Omental fat pad (tissue), 4 donors: ENCODE measurements around the gene CNNM2. TPM values are rescaled to one million over a fixed set of nuclear protein-coding genes. Genes with fewer than 3 reads are reported as not detected.
"Not testable (repeated sequence)": the region's sequence is repeated elsewhere in the genome, so short reads cannot be mapped to it uniquely, and the experiment has no call there.

ENCODE experiments used
- ATAC-seq: fragments of 150-250 bp; one replicate; pipeline ENCODE4 v1.9.1; 2016; ENCODE audit warnings: mild to moderate bottlenecking, moderate library complexity; ENCODE audit not compliant: low FRiP score
- DNase-seq: peaks from one replicate; pipeline ENCODE4 v3.0.0-alpha.2; 2019; ENCODE audit warnings: low spot score
- total RNA-seq, 4 donors: library from RNA; depleted of rRNA; stranded (reverse); fragments of >200 nt; gene quantifications; one replicate each; pipeline ENCODE4 v1.1.0, GENCODE V29; 2016
- TF ChIP-seq, protein P1 (sequence below), 3 donors: fragments of 450-650 bp; IDR thresholded peaks; one replicate each; pipeline ENCODE4 v1.5.1; 2016 to 2017; ENCODE audit warnings: antibody characterized with exemption in 3 of 3, mild to moderate bottlenecking in 3 of 3, moderate library complexity in 2 of 3

CNNM2 gene
- total RNA-seq, 4 donors from 2014 or later: 2.3 to 9.8 (median 3.2) TPM

DNA sequence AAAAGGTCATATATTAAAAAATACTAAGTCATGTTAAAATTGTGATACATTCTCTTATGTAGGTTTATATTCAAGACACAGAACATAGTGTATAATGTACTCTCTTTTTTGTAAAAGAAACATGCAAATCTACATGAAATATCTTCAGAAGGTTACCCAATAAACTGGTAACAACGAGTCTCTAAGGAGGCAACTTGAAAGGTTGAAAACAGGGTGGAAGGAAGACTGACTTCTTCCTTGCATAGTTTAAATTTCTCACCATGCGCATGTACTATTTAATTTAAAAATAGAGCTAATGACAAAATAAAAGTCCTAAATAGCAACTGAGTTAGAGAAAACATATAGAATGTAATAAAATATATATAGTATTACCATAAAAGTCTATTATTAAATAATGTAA is 142.5 kb downstream of the CNNM2 start:
- no peak for DNase-seq
- ATAC-seq: no peak
- TF ChIP-seq, protein P1, sequence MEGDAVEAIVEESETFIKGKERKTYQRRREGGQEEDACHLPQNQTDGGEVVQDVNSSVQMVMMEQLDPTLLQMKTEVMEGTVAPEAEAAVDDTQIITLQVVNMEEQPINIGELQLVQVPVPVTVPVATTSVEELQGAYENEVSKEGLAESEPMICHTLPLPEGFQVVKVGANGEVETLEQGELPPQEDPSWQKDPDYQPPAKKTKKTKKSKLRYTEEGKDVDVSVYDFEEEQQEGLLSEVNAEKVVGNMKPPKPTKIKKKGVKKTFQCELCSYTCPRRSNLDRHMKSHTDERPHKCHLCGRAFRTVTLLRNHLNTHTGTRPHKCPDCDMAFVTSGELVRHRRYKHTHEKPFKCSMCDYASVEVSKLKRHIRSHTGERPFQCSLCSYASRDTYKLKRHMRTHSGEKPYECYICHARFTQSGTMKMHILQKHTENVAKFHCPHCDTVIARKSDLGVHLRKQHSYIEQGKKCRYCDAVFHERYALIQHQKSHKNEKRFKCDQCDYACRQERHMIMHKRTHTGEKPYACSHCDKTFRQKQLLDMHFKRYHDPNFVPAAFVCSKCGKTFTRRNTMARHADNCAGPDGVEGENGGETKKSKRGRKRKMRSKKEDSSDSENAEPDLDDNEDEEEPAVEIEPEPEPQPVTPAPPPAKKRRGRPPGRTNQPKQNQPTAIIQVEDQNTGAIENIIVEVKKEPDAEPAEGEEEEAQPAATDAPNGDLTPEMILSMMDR (IDR thresholded peaks at IDR 0.05): no peak

DNA sequence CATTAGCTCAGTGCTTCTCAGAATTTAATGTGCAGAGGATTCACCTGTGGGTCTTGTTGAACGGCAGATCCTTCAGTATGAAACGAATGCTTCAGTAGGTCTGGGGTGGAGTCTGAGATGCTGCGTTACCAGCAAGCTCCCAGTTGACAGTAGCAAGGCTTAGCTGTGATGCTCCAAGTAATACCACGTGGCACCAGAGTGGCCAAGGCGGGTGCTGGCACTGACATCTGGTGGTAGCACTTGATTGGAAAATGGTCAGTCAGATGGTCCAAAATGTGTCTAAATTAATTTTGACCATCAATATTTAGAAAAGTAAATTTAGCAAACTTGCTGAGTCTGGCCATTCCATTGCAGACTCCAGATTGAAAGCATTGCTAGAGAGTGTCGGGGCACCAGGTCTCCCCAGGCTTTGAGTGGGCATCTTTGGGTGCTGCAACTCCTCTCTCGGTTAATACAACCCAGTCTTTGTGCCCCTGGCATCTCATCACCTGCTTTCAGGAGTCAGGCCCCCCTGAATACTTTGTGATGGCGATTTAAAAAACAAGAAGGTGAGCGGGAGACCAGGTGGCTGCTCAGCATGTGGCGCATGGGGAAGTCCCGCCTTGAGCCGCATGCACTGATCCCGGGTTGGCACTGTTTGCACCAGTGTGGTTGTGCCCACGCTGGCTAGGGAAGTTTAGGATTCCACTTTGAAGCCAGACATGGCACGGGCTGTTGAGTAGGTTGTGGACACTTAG is 144.9 kb downstream of the CNNM2 start:
- TF ChIP-seq, protein P1 (IDR thresholded peaks at IDR 0.05): no peak
- ATAC-seq (no peak), DNase-seq (no peak)

DNA sequence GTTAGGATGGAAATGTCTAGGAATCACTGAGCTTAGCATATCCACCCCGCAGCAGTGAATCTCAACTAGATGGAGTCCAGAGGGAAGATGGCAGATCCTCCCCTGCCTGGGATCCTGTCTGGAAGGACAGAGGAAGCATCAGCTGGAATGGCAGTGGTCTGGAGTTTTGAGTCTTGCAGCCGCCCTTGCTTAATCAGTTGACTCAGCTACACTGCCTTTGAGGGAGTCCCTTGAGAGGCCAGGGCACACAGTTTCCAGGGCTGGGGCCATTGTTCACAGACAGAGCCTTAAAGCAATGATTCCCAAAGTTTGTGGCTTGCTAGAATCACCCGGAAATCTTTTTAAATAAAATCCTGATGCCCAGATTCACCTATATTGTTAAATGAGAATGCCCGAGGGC is 146.9 kb downstream of the CNNM2 start:
- ATAC-seq: no peak
- TF ChIP-seq, protein P1 (IDR thresholded peaks at IDR 0.05): no peak
- DNase-seq: no peak

DNA sequence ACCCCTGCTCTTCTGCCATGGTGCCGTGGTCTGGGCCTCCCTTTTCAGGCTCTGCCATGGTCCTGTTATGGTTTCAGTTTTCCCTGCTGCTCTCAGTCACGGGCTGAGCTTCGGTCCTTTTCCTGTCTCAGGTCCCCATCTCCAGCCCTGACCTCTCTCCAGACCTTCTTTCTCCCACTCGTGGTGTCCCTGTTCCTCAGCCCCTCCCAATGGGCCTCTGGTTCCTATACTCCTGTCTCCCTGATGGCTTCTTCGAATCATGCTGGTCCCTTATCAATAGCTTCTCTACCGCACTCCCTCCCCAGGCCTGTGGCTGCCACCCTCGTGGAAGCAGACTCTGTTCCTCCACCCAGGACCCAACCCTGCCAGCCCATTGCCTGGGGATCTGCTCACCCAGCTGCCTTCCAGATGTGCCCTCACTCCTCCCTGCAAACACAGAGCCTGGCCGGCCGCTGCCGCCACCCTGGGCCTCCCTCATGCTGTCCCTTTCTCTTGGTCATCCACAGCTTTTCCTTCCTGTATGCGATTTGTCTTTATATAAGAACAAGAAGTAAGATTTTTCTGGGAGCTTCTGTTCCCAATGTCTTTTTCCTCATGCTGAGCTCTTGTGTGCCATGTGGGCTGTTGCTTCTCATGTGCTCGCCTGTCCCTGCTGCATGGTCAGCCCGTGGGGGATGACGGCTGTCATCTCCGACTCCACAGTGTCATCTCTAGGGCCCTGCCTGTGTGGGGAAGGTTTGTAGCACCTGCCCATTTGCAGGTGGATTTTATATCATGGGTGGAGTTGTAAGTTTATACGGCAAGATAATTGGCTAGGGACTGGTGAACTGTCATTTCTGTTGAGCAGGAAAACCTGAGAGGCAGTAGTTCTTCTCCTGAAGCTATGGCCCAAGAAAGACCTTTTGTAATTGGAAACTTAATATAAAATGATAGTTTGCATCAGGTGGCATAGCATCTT is 148.3 kb downstream of the CNNM2 start:
- TF ChIP-seq, protein P1 (IDR thresholded peaks at IDR 0.05): no peak
- ATAC-seq: no peak

DNA sequence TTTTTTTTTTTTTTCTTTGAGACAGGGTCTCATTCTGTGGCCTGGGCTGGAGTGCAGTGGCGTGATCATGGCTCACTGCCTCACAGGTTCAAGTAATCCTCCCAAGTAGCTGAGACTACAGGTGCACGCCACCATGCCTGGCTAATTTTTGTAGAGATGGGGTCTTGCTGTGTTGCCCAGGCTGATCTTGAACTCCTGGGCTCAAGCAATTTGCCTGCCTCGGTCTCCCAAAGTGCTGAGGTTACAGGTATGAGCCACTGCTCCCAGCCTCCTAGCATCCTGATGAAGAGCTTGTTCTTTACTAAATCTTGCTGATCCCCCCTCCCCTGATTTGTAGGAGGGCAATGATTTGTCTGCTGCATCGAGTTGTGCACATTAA is 149.0 kb downstream of the CNNM2 start:
- DNase-seq, ATAC-seq: not testable (repeated sequence)

More for the DNA sequence above, 148.3 kb downstream of the CNNM2 start:
- DNase-seq: no peak

DNA sequence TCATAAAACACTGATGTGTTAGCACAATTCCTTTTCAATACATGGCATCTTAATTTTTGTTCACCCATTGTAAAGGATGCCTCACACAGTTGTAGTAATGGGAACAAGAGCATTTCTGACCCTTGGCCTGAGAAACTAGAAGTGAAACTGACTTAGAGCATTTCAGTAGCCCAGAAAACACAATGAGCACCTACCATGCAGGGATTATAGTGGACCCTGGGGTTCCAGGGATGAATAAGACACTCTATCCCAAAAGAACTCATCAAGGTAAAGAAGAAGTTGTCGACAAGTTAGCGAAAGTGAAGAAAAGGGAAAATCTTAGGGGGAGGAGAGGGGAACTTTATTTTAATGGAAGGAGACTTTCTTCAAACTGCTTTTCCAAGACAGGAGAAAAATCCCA is 149.4 kb downstream of the CNNM2 start:
- TF ChIP-seq, protein P1 (IDR thresholded peaks at IDR 0.05): no peak
- DNase-seq: no peak

DNA sequence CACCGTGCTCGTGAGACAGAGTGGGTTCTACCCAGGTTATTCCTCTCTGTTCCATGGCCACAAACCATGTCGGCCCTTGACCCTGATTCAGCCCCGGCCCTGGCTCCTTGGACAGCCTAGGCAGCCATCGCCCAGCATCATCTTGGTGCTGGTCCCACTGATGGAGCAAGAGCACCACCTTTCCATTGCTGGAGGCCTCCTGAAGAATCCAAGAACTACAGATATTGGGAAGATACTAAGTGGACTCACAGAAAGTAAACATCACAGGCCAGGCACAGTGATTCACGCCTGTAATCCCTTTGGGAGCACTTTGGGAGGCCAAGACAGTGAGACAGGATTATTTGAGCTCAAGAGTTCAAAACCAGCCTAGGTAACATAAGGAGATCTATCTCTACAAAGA is 149.9 kb downstream of the CNNM2 start:
- TF ChIP-seq, protein P1 (IDR thresholded peaks at IDR 0.05): no peak
- DNase-seq (no peak), ATAC-seq (no peak)

More for the DNA sequence above, 149.4 kb downstream of the CNNM2 start:
- no peak for ATAC-seq
